ENCODE results near the gene YPEL2.

DNA sequence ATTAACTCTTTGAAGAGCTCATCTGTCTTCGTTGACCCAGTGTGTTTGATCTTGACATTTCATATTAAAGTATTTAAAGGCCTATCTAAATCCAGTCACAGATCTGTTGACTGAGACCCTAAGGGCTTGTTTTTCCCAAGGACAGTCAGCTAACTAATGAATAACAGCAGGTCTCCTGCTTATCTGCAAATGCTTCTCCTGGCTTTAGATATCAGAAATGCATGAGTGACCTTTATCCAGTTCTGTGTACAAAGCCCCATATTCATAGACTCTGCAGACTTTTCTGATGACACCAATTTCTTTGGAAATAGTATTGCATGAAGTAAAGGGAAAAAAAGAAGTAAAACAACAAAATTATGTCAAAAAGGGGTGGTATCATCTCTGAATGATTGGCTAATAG, 70.3 kb downstream of the YPEL2 start:
- TF ChIP-seq, protein P1, sequence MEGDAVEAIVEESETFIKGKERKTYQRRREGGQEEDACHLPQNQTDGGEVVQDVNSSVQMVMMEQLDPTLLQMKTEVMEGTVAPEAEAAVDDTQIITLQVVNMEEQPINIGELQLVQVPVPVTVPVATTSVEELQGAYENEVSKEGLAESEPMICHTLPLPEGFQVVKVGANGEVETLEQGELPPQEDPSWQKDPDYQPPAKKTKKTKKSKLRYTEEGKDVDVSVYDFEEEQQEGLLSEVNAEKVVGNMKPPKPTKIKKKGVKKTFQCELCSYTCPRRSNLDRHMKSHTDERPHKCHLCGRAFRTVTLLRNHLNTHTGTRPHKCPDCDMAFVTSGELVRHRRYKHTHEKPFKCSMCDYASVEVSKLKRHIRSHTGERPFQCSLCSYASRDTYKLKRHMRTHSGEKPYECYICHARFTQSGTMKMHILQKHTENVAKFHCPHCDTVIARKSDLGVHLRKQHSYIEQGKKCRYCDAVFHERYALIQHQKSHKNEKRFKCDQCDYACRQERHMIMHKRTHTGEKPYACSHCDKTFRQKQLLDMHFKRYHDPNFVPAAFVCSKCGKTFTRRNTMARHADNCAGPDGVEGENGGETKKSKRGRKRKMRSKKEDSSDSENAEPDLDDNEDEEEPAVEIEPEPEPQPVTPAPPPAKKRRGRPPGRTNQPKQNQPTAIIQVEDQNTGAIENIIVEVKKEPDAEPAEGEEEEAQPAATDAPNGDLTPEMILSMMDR (IDR thresholded peaks at IDR 0.05), result no peak
- no peak for TF ChIP-seq POLR2A (IDR thresholded peaks at IDR 0.05)

Measured in body of pancreas (tissue), 4 donors.